SK-N-SH (cell line): ENCODE results near the gene SGSH.

ENCODE experiments used
- CHD2 ChIP-seq: fragments of 150-350 bp; IDR thresholded peaks from 2 replicates; pipeline ENCODE4 v1.6.1; 2018; ENCODE audit warnings: low read length; ENCODE audit not compliant: partially characterized antibody
- CTCF ChIP-seq: fragments of 200-600 bp; sonication (generic); IDR thresholded peaks from 2 replicates; pipeline ENCODE4 v1.6.1; 2017; ENCODE audit warnings: antibody characterized with exemption, mild to moderate bottlenecking, moderate library complexity
- EZH2phosphoT487 ChIP-seq: fragments of 200-600 bp; sonication (generic); IDR thresholded peaks from 2 replicates; pipeline ENCODE4 v1.6.1; 2017; ENCODE audit warnings: low read depth, mixed run types, mild to moderate bottlenecking, antibody characterized with exemption, moderate library complexity, borderline replicate concordance
- FOXM1 ChIP-seq: IDR thresholded peaks from 2 replicates; pipeline ENCODE4 v1.4.0; 2012; ENCODE audit warnings: low read depth, mild to moderate bottlenecking
- JUND ChIP-seq: IDR thresholded peaks from 2 replicates; pipeline ENCODE4 v1.4.0; 2012
- NFIC ChIP-seq: IDR thresholded peaks from 2 replicates; pipeline ENCODE4 v1.4.0; 2012; ENCODE audit warnings: borderline replicate concordance
- RAD21 ChIP-seq: IDR thresholded peaks from 2 replicates; pipeline ENCODE4 v1.6.1; 2012; ENCODE audit warnings: mild to moderate bottlenecking, low read length
- TCF12 ChIP-seq: IDR thresholded peaks from 2 replicates; pipeline ENCODE4 v1.4.0; 2012
- USF1 ChIP-seq: IDR thresholded peaks from 2 replicates; pipeline ENCODE4 v1.4.0; 2012; ENCODE audit warnings: low read depth, borderline replicate concordance
- TF ChIP-seq, protein P1 (sequence below): IDR thresholded peaks from 2 replicates; pipeline ENCODE4; 2012

DNA sequence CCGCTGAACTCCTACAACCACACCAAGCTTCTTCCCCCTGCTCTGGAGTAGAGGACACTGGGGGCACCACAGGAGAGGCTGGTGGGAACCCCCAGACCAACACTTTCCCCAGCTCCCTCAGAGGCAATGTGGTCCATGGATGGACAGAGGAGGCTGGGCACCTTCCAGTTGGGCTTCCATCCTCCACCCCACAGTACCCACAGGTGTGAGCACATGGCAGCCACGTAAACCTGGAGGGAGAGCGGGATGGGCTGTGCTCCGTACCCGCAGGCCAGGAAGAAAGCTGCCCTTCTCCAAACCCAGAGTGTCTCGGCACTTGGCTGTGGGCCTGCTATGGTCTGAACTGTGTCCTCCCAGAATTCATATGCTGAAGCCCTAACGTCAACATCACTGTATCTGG is 1.7 kb downstream of the SGSH start:
- no peak for TF ChIP-seq USF1
- TF ChIP-seq CTCF, result no peak
- TF ChIP-seq, protein P1, sequence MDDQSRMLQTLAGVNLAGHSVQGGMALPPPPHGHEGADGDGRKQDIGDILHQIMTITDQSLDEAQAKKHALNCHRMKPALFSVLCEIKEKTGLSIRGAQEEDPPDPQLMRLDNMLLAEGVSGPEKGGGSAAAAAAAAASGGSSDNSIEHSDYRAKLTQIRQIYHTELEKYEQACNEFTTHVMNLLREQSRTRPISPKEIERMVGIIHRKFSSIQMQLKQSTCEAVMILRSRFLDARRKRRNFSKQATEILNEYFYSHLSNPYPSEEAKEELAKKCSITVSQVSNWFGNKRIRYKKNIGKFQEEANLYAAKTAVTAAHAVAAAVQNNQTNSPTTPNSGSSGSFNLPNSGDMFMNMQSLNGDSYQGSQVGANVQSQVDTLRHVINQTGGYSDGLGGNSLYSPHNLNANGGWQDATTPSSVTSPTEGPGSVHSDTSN, result no peak
- no peak for TF ChIP-seq FOXM1
- no peak for TF ChIP-seq EZH2phosphoT487
- TF ChIP-seq TCF12, result no peak
- TF ChIP-seq CHD2, result no peak
- TF ChIP-seq RAD21, result no peak
- no peak for TF ChIP-seq JUND
- TF ChIP-seq NFIC, result no peak
